HG03103 (cell line): ENCODE data around the gene ATXN10.

Source experiments
- ATAC-seq: cut with Tn5 transposase; IDR thresholded peaks from one replicate; pipeline ENCODE4 v1.9.1; 2021; ENCODE audit warnings: low read depth; ENCODE audit not compliant: unreplicated experiment

Gene ATXN10

GRCh38 chr22:45869340-45869847 lies 197.8 kb downstream of the ATXN10 start:
- no peak for ATAC-seq

GRCh38 chr22:45870011-45870410 lies 198.4 kb downstream of the ATXN10 start:
- no peak for ATAC-seq

GRCh38 chr22:45871721-45872120 lies 200.1 kb downstream of the ATXN10 start:
- no peak for ATAC-seq

- ATAC-seq: no peak
Observed at GRCh38 chr22:45872659-45873263, 201.1 kb downstream of the ATXN10 start.

- no peak for ATAC-seq
Observed at GRCh38 chr22:45876136-45877035, 204.8 kb downstream of the ATXN10 start.

- ATAC-seq: no peak
Observed at GRCh38 chr22:45877036-45877380, 205.4 kb downstream of the ATXN10 start.

GRCh38 chr22:45877651-45878050 lies 206.0 kb downstream of the ATXN10 start:
- ATAC-seq: no peak

GRCh38 chr22:45878051-45878781 lies 206.6 kb downstream of the ATXN10 start:
- ATAC-seq: no peak

GRCh38 chr22:45878901-45879551 lies 207.4 kb downstream of the ATXN10 start:
- no peak for ATAC-seq

DNA sequence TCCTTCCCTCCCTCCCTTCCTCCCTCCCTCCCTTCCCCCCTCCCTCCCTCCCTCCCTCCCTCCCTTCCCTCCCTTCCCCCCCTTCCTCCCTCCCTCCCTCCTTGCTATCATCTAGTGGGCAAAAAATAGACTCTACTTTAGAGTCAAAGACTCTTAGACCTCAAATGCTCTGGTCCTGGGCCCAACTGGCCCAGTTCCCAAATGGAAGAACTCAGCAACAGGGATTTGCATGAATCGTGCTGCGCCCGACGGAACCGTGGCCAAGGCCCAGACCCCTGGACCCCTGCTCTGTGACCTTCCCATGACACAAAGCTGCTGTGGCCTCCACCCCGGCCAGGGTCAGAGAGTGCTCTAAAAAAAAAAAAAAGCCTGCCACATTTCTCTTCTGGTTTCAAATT lies 207.9 kb downstream of the ATXN10 start:
- ATAC-seq: no peak

DNA sequence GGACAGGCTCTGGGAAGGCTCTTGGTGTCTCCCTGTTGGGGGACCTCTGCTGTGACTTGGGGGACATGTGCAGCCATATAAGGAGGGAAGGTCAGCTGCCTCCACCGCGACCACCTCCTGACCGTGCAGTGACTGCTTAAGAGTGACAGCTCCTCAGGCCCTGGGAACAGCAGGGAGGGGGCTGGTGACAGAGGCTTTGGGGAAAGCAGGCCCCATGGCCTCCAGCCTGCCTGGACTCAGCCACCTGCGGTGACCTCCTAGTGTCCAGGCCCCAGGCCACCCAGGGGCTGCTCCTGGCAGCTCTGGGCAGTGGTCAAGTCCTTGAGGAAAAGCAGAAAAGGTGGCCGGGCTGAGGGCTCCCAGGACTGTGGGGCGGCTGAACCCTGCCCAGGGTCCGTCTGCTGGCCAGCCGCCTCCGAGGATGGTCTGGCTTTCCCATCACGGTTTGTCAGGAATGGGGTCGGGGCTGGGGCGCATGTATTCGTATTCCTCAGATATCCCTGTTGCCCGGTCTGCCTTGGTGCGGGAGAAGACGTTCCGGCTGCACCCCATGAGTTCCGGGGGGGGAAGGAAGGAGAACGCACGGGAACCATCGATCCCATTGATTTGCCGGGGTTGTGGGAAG lies 208.6 kb downstream of the ATXN10 start:
- no peak for ATAC-seq

GRCh38 chr22:45880716-45881523 lies 209.3 kb downstream of the ATXN10 start:
- ATAC-seq: no peak

DNA sequence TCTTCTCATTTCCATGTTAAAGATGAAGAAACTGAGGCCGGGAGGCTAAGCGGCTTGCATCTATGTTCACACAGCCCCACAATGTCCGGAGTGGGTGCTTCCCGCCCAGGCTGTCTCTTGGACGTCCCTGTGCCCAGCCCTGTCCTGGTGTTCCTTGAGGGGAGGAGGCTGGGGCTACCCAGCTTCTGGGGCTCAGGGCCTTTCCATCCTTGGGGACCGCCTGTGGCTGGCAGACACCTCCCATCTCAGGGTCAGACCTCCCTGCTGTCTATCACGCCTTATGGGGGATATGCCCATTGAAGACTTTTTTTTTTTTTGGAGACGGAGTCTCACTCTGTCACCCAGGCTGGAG lies 209.9 kb downstream of the ATXN10 start:
- ATAC-seq: no peak

DNA sequence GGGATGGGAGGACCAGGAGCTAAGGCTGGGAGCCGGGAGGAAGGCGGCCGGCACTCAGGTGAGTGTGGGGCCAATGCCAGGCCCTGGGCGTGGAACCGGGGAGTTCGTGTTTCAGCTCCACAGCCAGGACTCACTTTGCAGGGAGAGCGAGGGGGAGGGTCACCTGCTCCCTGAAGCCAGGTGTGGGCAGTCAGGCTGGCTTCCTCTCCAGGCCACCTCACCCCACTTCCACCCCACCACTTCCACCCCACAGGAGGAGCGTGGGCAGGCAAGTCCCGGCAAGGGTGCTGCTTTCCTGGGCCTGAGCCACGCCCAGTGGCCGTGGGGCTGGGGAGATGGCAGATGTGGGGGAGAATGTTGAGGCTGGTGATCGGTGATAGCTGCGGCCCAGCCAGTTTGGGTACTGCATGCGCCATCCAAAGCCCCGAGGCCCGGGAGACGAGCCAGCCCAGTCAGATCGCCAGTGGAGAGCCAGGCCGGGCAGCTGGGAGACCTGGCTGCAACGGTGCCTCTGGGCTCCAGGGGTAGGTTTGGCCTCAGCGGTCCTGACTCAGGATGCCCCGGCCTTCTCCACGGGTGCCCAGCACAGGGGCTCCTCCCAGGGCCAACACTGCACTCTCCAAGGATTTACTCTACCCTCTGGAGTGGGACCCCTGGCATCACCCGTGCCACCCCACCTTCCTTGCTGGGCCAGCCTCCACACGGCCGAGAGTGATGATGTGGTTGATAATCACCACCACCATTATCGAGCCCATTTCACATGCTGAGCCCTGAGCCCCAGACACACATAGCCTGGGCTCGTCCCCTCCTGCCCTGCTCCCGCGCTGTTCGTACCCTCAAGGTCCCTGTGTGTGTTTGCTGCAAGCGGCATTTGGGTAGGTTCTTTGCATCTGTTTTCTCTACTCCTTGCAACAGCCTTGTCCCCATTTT lies 211.5 kb downstream of the ATXN10 start:
- ATAC-seq: no peak

GRCh38 chr22:45883811-45884170 lies 212.2 kb downstream of the ATXN10 start:
- no peak for ATAC-seq

DNA sequence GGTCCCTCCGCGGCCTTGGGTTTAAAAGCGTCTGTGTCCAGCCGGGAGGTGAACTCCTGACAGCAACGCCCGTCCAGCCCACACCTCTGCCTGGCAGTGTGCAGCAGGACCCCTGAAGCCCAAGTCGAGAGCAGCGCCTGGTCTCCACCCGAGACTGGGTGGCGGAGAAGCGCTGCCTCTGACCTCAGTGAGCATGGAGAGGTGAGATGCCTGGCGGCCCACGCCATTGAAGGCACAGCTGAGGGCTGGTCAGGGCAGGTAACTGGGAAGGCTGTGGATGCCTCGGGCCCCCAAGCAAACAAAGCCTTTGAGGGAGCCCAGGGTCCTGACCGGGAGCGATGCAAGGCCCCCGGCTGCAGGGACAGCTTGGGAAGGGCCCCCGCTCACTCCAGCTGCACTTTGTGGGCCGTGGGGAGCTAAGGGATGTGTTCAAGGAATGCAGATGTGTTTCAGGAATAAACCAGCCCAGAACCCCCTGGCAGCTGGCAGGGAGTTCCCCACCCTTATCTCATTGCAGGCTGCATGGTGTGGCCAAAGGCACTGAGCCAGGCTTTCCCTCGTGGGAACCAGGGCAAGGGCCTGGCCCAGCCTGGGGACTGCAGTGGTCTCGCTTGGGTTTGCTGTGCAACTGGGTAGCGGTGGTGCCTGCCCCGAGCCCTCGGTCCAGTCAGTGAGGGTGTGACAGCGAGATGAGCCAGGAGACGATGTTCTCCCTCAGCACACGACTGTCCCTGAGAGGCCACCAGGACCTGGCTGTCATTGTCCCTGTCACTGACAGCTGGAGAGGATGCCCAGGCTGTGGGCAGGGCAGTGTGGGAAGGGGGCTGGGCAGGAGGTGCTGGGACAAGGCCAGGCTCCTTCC lies 212.8 kb downstream of the ATXN10 start:
- no peak for ATAC-seq

- ATAC-seq: no peak
Observed at GRCh38 chr22:45885171-45885840, 213.7 kb downstream of the ATXN10 start.
